Stomach (tissue), 4 donors: Measurements from ENCODE around the gene ALG14.
"Not testable (repeated sequence)": the region's sequence is repeated elsewhere in the genome, so short reads cannot be mapped to it uniquely, and the experiment has no call there.

Experiments
- POLR2A ChIP-seq, 4 donors: fragments of 450-650 bp; IDR thresholded peaks; one replicate each; pipeline ENCODE4 v1.6.1; 2016; ENCODE audit warnings: antibody characterized with exemption in 4 of 4, control low read depth in 2 of 4, mild to moderate bottlenecking in 1 of 4, moderate library complexity in 1 of 4
- POLR2AphosphoS5 ChIP-seq, 3 donors: sonication (generic); formaldehyde crosslinking; IDR thresholded peaks; one replicate each; pipeline ENCODE4 v1.6.1; 2016; ENCODE audit warnings: antibody characterized with exemption in 3 of 3
- TF ChIP-seq, protein P1 (sequence below), 7 experiments: fragments of 450-650 bp in 4 of 7; fragments of 200-600 bp in 3 of 7; sonication (generic) in 3 of 7; IDR thresholded peaks; one replicate each; pipeline ENCODE4 v1.5.1; 2016 to 2019; ENCODE audit warnings: antibody characterized with exemption in 7 of 7, control low read depth in 2 of 7, mild to moderate bottlenecking in 1 of 7

DNA sequence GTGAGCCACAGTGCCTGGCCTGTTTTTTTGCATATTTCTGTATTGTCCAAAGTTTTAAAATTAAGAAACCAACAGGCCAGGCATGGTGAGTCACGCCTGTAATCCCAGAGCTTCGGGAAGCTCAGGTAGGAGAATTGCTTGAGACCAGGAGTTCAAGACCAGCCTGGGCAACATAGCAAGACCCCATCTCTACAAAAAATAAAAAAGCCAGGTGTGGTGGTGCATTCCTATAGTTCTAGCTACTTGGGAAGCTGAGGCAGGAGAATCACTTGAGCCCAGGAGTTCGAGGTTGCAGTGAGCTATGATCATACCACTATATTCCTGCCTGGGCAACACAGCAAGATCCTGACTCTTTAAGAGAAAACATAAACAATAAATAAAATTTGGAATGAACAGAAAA lies 25.1 kb downstream of the ALG14 start:
- TF ChIP-seq POLR2AphosphoS5, POLR2A (IDR thresholded peaks at IDR 0.05): not testable (repeated sequence)
- TF ChIP-seq, protein P1, sequence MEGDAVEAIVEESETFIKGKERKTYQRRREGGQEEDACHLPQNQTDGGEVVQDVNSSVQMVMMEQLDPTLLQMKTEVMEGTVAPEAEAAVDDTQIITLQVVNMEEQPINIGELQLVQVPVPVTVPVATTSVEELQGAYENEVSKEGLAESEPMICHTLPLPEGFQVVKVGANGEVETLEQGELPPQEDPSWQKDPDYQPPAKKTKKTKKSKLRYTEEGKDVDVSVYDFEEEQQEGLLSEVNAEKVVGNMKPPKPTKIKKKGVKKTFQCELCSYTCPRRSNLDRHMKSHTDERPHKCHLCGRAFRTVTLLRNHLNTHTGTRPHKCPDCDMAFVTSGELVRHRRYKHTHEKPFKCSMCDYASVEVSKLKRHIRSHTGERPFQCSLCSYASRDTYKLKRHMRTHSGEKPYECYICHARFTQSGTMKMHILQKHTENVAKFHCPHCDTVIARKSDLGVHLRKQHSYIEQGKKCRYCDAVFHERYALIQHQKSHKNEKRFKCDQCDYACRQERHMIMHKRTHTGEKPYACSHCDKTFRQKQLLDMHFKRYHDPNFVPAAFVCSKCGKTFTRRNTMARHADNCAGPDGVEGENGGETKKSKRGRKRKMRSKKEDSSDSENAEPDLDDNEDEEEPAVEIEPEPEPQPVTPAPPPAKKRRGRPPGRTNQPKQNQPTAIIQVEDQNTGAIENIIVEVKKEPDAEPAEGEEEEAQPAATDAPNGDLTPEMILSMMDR (IDR thresholded peaks at IDR 0.05), result not testable (repeated sequence)
